BLaER1 treated with 17β-estradiol and CSF1 and Interleukin-3, amounts not matched to agents 10 nM and 100 nM (cell line): Measurements from ENCODE around the gene GPR62.

ENCODE experiments used
- H3K27ac ChIP-seq, 11 experiments: shearing (Covaris generic); formaldehyde crosslinking; 2 replicates each; pipeline ENCODE4 v1.8.1; 2022
- H3K27me3 ChIP-seq, 11 experiments: shearing (Covaris generic); formaldehyde crosslinking; 2 replicates each; pipeline ENCODE4 v1.8.1; 2022
- H3K36me3 ChIP-seq, 11 experiments: shearing (Covaris generic); formaldehyde crosslinking; 2 replicates each; pipeline ENCODE4 v1.8.1; 2022
- H3K4me1 ChIP-seq, 10 experiments: shearing (Covaris generic); formaldehyde crosslinking; 2 replicates each; pipeline ENCODE4 v1.8.1; 2022
- H3K4me2 ChIP-seq, 11 experiments: shearing (Covaris generic); formaldehyde crosslinking; 2 replicates each; pipeline ENCODE4 v1.8.1; 2022
- H3K4me3 ChIP-seq, 10 experiments: shearing (Covaris generic); formaldehyde crosslinking; 2 replicates each; pipeline ENCODE4 v1.8.1; 2022
- H3K9ac ChIP-seq, 11 experiments: shearing (Covaris generic); formaldehyde crosslinking; 2 replicates each; pipeline ENCODE4 v1.8.1; 2022
- H3K9me3 ChIP-seq, 11 experiments: shearing (Covaris generic); formaldehyde crosslinking; replicated peaks in 1 of 11; 2 replicates each; pipeline ENCODE4 v1.8.1; 2022
- H4K20me1 ChIP-seq, 11 experiments: shearing (Covaris generic); formaldehyde crosslinking; 2 replicates each; pipeline ENCODE4 v1.8.1; 2022
- Cebpa-rat ChIP-seq, 11 experiments: shearing (Covaris generic); IDR thresholded peaks; 2 replicates each; pipeline ENCODE4 v1.8.1; 2022

The GPR62 gene

DNA sequence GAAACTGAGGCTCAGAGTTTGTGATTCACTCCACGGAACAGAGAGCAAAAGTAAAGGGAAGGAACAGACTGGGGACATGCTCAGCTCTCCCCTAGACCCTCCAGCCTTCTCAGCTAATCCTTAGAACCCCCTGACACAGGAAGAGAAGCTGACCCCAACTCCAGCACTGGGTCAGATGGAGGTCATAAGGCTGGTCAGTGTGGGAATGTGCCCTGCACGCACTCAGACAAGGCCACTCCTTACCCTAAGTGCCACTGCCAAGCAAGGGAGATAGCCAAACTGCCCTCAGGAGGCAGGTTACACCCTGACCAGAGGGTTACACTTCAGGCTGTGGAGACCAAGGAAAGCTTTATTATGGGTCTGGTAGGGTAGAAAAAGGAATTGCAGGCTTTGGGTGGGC lies 39.3 kb downstream of the GPR62 start:
- no peak for TF ChIP-seq Cebpa-rat (IDR thresholded peaks at IDR 0.05)
- peak overlapping the region; percentile 94 to 99 (median 97) for H3K9ac ChIP-seq
- peak overlapping the region; percentile 75 to 97 (median 90) for H3K4me3 ChIP-seq
- peaks cover 37 to 46% (median 38%) of the 10 kb centered on the region in 10 experiments for H3K4me1 ChIP-seq
- peak overlapping the region; percentile 85 to 98 (median 95) for H3K27ac ChIP-seq
- peak overlapping the region; percentile 97 to 100 (median 100) for H3K4me2 ChIP-seq
- H3K9me3 ChIP-seq: no peaks in the 10 kb centered on the region
- no peaks in the 10 kb centered on the region for H3K27me3 ChIP-seq
- peaks cover 40 to 51% (median 42%) of the 10 kb centered on the region in 11 experiments for H3K36me3 ChIP-seq
- H4K20me1 ChIP-seq: peaks cover 35 to 56% (median 48%) of the 10 kb centered on the region in 11 experiments; a peak in 21 of 22 replicates

DNA sequence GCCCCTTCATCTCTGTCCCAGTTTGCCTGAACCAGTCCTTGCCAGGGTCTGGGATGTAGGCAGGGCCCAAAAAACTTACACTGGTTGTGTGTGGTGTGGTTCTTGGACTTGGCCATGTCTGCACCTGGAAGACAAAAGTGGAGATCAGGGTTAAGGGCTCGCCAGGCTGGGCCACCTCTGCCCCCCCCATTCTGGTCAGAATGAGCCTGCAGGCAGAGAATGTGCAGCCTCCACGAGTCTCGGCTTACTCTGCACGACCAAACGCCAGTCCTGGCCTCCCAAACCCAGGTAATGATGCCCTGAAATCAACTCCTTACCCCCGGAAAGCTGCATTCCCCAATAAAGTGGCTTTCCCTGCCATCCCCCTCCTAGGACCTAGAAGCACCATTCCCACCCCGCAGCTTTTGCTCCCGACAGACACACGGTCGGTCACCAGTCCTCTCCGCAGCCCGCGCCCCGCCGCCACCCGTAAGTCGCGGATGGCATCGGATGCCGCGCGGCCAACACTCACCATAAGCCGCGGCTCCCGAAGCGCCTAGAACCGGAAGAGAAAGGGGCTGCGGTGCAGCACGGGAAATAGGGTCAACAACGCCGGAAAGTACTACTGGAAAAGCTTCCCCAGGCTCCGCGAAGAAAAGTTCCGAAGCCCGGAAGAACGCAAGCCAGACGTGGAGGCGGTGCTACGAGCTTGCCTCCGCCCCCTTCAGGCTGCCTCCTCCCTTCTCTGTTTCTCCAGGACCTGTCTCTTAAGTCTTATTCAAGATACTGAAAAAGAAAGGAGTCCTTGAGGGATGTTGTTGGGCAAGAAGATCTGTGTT lies 40.4 kb downstream of the GPR62 start, which contains the start of gene RPL29:
RPL29 (minus strand) TSS at position 550 of the 818 bp plus-strand sequence; CDS start at position 116, 434 bp downstream.
- H3K9me3 ChIP-seq: no peaks in the 10 kb centered on the region
- peak within 1 kb of the TSS; percentile 94 to 99 (median 97) for H3K9ac ChIP-seq
- H3K4me3 ChIP-seq: peak within 1 kb of the TSS; percentile 75 to 97 (median 90)
- peaks cover 33 to 45% (median 39%) of the 10 kb centered on the region in 11 experiments; a peak in 21 of 22 replicates for H4K20me1 ChIP-seq
- H3K27ac ChIP-seq: peak within 1 kb of the TSS; percentile 85 to 98 (median 95)
- peaks cover 40 to 45% (median 42%) of the 10 kb centered on the region in 11 experiments for H3K36me3 ChIP-seq
- H3K4me1 ChIP-seq: peaks cover 37 to 48% (median 44%) of the 10 kb centered on the region in 10 experiments
- H3K27me3 ChIP-seq: no peaks in the 10 kb centered on the region
- TF ChIP-seq Cebpa-rat (IDR thresholded peaks at IDR 0.05): no peak
- H3K4me2 ChIP-seq: peak within 1 kb of the TSS; percentile 97 to 100 (median 100)

DNA sequence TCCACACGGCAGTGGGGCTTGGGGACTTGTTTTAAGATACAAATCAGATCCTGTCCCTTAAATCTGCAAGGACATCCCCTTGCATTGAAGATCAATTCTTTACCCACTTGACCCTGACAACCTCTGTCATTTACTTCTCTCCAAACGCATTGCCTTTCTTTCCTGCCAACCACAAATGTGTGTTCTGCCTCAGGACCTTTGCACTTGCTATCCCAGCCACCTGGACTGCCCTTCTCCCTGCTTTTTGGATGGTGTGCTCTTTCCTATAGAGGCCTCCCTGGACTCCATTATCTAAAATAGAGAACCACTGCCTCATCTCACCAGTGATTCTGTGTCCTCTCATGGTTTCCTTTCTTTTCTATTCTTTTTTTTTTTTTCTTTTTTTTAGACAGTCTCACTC lies 42.0 kb downstream of the GPR62 start:
- Histone ChIP-seq H3K36me3 (peaks cover 29 to 32% (median 31%) of the 10 kb centered on the region in 11 experiments), H3K4me3 (no peak overlapping the region), H3K4me1 (peaks cover 28 to 52% (median 46%) of the 10 kb centered on the region in 10 experiments), H3K27me3 (no peaks in the 10 kb centered on the region), H4K20me1 (peaks cover 20 to 29% (median 26%) of the 10 kb centered on the region in 11 experiments; a peak in 20 of 22 replicates), H3K27ac (no peak overlapping the region), H3K9me3 (no peaks in the 10 kb centered on the region), H3K9ac (0 out of 22 replicates have a peak overlapping the region, but pooled peaks of 1 of the 11 experiments have one; percentile 30), H3K4me2 (no peak overlapping the region)
- no peak for TF ChIP-seq Cebpa-rat (IDR thresholded peaks at IDR 0.05)

DNA sequence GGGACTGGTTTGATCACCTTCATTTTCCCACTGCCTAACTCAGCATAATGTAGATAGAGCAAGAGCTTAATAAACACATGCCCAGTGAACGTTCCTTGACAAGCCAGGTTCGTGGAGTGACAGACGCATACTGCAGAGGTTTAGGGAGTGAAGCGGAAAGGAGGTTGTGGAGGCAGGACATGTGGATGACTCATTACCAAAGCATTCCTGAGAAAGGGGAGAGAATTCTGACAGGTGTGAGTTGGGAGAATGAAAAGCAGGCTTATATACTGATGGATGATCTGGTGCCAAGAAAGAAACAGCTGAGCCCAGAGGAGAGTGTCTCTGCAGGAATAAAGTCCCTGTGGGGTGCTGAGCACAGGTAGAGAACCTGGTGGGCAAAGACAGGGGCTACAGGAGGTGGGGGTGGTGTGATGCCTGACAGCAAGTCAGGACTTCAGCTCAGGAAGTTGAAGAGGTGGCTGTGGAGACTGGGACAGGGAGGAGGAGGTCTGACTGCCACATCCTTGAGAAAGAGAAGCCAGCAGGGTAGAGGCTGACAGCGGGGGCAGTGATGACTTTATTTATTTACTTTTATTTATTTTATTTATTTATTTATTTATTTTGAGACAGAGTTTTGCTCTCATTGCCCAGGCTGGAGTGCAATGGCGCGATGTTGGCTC lies 42.9 kb downstream of the GPR62 start:
- Histone ChIP-seq H3K4me2 (no peak overlapping the region), H3K4me1 (peaks cover 20 to 52% (median 39%) of the 10 kb centered on the region in 10 experiments), H3K4me3 (no peak overlapping the region), H4K20me1 (peaks cover 12 to 20% (median 17%) of the 10 kb centered on the region in 11 experiments; a peak in 18 of 22 replicates), H3K27me3 (no peaks in the 10 kb centered on the region), H3K36me3 (peaks cover 20 to 23% (median 22%) of the 10 kb centered on the region in 11 experiments), H3K9me3 (no peaks in the 10 kb centered on the region), H3K9ac (peak overlapping the region in 2 of 11 experiments; percentile 10 to 51; a peak in 3 of 22 replicates), H3K27ac (no peak overlapping the region)
- no peak for TF ChIP-seq Cebpa-rat (IDR thresholded peaks at IDR 0.05)

DNA sequence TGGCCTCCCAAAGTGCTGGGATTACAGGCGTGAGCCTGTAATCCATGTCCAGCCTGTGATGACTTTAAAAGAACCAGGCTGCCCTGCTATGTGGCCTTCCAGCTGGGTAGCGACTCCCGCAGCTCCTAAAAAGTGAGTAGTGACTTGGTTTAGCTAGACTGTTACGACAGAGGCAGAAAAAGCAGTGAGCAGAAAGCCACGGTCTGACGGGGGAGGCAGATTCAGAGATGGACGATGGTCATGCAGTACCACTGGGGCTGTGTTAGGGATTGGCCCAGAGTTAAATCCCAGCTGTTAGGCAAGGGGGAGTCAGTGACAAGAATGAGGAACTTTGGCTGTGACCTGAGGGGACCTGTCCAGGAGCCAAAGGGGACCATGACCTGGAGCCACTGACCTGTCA lies 43.6 kb downstream of the GPR62 start:
- H3K4me2 ChIP-seq: no peak overlapping the region
- H3K27me3 ChIP-seq: no peaks in the 10 kb centered on the region
- no peaks in the 10 kb centered on the region for H3K9me3 ChIP-seq
- H3K27ac ChIP-seq: no peak overlapping the region
- H3K36me3 ChIP-seq: peaks cover 14 to 16% (median 15%) of the 10 kb centered on the region in 11 experiments
- H3K4me3 ChIP-seq: no peak overlapping the region
- H3K9ac ChIP-seq: peak overlapping the region in 1 of 11 experiments; percentile 40; a peak in 1 of 22 replicates
- no peak for TF ChIP-seq Cebpa-rat (IDR thresholded peaks at IDR 0.05)
- peaks cover 12 to 49% (median 32%) of the 10 kb centered on the region in 10 experiments for H3K4me1 ChIP-seq
- H4K20me1 ChIP-seq: peaks cover 5 to 13% (median 10%) of the 10 kb centered on the region in 11 experiments; a peak in 16 of 22 replicates

DNA sequence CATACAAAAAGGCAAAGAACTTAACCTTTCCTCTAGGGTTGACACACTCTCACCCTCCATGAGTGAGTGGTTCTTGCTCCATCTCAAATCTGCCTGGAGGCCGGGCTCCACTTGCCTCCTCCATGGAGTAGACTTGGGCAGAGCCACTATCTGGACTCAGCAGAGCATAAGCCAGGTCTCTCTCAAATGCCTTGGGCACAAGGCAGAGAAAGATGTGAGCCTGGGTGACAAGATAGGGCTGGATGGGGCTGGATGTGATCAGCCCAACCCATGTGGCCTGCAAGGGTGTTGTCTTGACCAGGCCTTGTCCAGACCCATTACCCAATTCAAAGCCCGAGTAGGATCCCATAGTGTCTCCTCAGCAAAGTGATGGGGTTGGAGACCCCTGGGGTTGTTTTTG lies 44.7 kb downstream of the GPR62 start:
- no peaks in the 10 kb centered on the region for H3K9me3 ChIP-seq
- H4K20me1 ChIP-seq: peaks cover 0 to 2% (median 0%) of the 10 kb centered on the region in 11 experiments; a peak in 3 of 22 replicates
- H3K27me3 ChIP-seq: no peaks in the 10 kb centered on the region
- H3K36me3 ChIP-seq: peaks cover 3 to 5% (median 5%) of the 10 kb centered on the region in 11 experiments
- no peak for TF ChIP-seq Cebpa-rat (IDR thresholded peaks at IDR 0.05)
- H3K27ac ChIP-seq: no peak overlapping the region
- peak overlapping the region in 4 of 11 experiments; percentile 6 to 27 (median 23); a peak in 5 of 22 replicates for H3K4me2 ChIP-seq
- peaks cover 12 to 49% (median 32%) of the 10 kb centered on the region in 10 experiments for H3K4me1 ChIP-seq
- peak overlapping the region in 6 of 11 experiments; percentile 12 to 44 (median 22); a peak in 4 of 22 replicates for H3K9ac ChIP-seq
- no peak overlapping the region for H3K4me3 ChIP-seq

DNA sequence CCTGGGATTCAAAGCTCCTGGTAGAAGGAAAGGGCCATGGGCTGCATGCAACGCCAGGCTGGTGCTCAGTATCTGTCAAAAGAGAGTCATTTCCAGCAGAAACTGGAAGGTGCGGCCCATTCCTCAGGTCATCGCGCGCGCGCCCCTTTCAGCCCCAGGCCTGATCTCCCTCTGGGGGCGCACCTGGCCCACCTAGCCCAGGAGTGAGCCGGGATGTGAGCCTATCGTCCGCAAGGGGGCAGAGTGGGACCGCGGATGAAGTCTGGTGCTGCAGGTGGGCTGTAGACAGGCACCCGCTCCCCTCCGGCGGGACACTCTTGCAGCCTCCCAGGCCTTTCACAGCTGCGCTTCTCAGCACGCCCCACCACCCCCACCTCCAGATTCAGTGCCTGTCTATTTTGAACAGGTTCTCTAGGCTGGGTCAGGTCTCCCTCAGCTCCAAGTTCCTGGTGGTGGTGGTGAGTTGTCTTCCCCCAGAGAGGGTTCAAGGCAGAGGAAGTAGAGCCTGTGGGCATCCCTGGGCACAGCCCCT lies 46.3 kb downstream of the GPR62 start:
- Histone ChIP-seq H3K4me1 (peaks cover 27 to 62% (median 47%) of the 10 kb centered on the region in 10 experiments), H3K4me3 (no peak overlapping the region)

DNA sequence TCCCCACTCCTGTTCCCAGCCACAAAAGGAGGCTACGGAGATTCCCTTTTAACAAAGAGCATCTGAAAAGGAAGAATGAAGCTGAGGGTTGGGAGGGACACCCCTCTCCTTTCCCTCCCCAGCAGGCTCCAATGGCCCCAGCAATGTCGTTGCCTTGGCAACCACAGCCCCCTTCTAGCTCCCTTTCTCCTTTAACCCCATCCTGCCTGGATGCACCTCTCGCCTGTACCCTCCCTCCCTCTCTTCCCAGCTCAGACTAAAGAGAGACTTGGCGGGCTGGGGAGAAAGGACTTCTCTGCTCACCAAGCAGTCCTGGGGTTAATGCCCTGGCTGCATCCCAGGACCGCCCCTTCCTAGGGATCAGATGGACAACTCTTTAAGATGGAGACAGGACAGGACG lies 47.6 kb downstream of the GPR62 start:
- peaks cover 28 to 65% (median 50%) of the 10 kb centered on the region in 10 experiments for H3K4me1 ChIP-seq
- H3K4me3 ChIP-seq: no peak overlapping the region

More for the DNA sequence above, 46.3 kb downstream of the GPR62 start:
- H4K20me1 ChIP-seq: no peaks in the 10 kb centered on the region
- H3K36me3 ChIP-seq: no peaks in the 10 kb centered on the region
- H3K9ac ChIP-seq: peak overlapping the region in 3 of 11 experiments; percentile 2 to 14 (median 6); a peak in 1 of 22 replicates
- H3K4me2 ChIP-seq: peak overlapping the region; percentile 31 to 75 (median 62); a peak in 21 of 22 replicates
- no peak overlapping the region for H3K27ac ChIP-seq
- TF ChIP-seq Cebpa-rat (IDR thresholded peaks at IDR 0.05): no peak
- H3K27me3 ChIP-seq: no peaks in the 10 kb centered on the region
- H3K9me3 ChIP-seq: no peaks in the 10 kb centered on the region

More for the DNA sequence above, 47.6 kb downstream of the GPR62 start:
- no peaks in the 10 kb centered on the region for H3K27me3 ChIP-seq
- H3K36me3 ChIP-seq: no peaks in the 10 kb centered on the region
- H3K27ac ChIP-seq: no peak overlapping the region
- no peak for TF ChIP-seq Cebpa-rat (IDR thresholded peaks at IDR 0.05)
- H4K20me1 ChIP-seq: no peaks in the 10 kb centered on the region; a peak in 1 of 22 replicates
- no peaks in the 10 kb centered on the region for H3K9me3 ChIP-seq
- H3K4me2 ChIP-seq: peak overlapping the region in 5 of 11 experiments; percentile 55 to 67 (median 64); a peak in 5 of 22 replicates
- peak overlapping the region in 3 of 11 experiments; percentile 2 to 28 (median 21); a peak in 3 of 22 replicates for H3K9ac ChIP-seq
